ENCODE results near the gene GCN1. TPM values are rescaled to one million over a fixed set of nuclear protein-coding genes. Genes with fewer than 3 reads are reported as not detected.
A peak's percentile ranks its signal among the peaks of the same experiment; 100 is the strongest.

Gene GCN1
- total and polyA plus RNA-seq, 2 donors from 2014 or later: 12.2 to 77.6 TPM

DNA sequence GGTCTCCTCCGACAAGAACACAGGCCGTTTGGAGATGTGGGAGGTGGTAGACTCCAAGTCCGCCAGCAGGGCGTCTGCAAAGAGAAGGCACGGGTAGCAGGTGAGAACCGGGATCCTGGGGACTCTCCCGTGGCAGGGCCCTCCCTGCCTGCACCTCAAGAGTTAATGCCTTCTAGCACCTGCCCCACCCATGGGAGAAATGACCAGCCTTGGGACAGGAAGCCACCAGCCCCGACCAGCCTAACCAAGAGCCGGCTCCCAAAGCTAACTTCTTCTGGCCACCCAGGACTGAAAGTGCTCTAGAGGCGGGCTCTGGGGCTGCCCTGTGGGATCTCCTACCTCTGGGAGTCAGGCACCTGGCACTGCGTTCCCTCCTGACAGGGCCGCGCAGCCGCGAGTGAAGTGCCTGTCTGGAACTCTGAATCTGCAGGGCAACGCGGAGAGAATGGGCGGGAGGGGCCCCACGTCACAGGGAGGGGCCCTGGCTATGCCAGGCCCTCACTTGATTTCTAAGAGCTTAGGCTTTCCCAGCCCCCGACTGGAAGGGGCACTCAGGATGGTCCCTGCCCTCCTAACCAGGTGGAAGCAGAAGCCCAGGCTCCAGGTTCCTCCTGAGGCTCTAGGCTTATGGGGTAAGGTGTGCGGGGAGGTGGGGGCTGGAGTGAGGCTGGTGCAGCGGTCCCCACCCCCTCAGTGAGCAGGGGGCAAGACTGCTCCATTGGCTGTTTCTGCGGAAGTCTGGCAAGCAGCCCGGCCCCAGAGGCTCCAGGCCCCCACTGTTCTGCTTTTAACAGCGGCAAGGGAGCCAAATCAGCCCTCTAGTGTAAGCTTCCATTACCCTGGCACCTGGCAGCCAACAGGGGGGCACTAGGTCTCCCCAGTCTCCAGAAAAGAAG, 30.0 kb upstream of the GCN1 start:
- H3K27ac ChIP-seq (ENCODE audit: low read depth in 2 of 2, low read length in 2 of 2): peak overlapping the region; percentile 68 to 72
- H3K4me1 ChIP-seq (ENCODE audit: control insufficient read depth in 2 of 3, insufficient read depth in 2 of 3, low read depth in 1 of 3, low read length in 3 of 3): peaks cover 2 to 45% (median 43%) of the 10 kb centered on the region in 3 donors
- peak overlapping the region in 1 of 3 donors; percentile 0 for H3K4me3 ChIP-seq (ENCODE audit: low read length in 3 of 3)
- FAIRE-seq (no peak), DNase-seq (peak in 1 of 5 donors; percentile 90)
- intact Hi-C loops (cut with DNase I): loop anchor here (5.0 kb wide), 1 partner anchor 38 kb away; no protein-coding TSS in a partner anchor
- H3K36me3 ChIP-seq (ENCODE audit: control insufficient read depth in 2 of 3, insufficient read depth in 3 of 3, low read length in 3 of 3): peaks cover 0 to 51% (median 32%) of the 10 kb centered on the region in 3 donors
- no peaks in the 10 kb centered on the region for H3K9me3 ChIP-seq (ENCODE audit: control insufficient read depth in 2 of 3, insufficient read depth in 1 of 3, low read length in 3 of 3)
- no peaks in the 10 kb centered on the region for H3K27me3 ChIP-seq (ENCODE audit: control insufficient read depth, insufficient read depth, low read length)
- TF ChIP-seq, protein P1, sequence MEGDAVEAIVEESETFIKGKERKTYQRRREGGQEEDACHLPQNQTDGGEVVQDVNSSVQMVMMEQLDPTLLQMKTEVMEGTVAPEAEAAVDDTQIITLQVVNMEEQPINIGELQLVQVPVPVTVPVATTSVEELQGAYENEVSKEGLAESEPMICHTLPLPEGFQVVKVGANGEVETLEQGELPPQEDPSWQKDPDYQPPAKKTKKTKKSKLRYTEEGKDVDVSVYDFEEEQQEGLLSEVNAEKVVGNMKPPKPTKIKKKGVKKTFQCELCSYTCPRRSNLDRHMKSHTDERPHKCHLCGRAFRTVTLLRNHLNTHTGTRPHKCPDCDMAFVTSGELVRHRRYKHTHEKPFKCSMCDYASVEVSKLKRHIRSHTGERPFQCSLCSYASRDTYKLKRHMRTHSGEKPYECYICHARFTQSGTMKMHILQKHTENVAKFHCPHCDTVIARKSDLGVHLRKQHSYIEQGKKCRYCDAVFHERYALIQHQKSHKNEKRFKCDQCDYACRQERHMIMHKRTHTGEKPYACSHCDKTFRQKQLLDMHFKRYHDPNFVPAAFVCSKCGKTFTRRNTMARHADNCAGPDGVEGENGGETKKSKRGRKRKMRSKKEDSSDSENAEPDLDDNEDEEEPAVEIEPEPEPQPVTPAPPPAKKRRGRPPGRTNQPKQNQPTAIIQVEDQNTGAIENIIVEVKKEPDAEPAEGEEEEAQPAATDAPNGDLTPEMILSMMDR (IDR thresholded peaks at IDR 0.05; ENCODE audit: borderline replicate concordance, extremely low read depth, insufficient read depth): no peak
- H3K9ac ChIP-seq (ENCODE audit: low read length in 3 of 3): no peak overlapping the region

DNA sequence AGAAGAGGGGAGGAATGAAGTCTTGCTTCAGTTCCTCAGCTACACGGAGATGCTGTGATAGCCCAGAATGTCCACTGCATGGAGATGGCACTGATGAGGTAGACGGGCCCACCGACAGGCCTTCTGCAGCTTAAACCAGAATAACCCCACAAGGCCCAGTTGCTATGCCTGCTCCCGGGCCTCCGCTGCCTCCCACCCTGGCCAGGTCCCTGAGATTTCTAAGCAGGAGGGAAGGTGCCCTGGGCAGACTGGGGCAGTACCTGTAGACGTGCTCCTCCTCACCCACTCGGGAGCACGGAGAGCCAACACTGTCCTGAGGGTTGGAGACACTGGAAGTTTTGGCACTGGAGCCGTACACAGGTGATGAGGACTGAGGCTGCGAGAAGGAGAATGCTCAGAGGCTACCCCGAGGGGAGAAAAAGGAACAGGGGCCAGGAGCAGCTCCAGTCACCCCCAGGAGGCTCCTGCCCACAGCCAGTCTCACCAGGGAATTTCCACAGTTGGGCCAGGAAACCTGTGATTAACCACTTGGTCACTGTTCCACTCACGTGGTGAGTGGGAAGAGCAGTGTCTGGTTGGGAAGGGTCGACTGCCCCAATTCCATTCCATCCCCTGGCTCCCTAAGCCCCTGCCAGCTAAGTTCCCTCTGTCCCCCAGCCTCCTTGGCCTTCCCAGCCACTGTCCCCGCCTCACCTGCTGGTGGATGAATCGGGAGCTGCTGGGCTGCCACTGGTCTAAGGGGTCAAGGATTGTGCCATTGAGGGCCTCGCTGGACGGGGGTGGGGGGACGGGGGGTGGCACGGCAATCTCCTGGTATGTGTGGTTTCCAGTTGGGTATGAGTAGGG, 29.2 kb upstream of the GCN1 start:
- Histone ChIP-seq H3K36me3 (ENCODE audit: control insufficient read depth in 2 of 3, insufficient read depth in 3 of 3, low read length in 3 of 3) (peaks cover 3 to 57% (median 37%) of the 10 kb centered on the region in 3 donors), H3K4me3 (ENCODE audit: low read length in 3 of 3) (no peak overlapping the region), H3K9ac (ENCODE audit: low read length in 3 of 3) (no peak overlapping the region)

DNA sequence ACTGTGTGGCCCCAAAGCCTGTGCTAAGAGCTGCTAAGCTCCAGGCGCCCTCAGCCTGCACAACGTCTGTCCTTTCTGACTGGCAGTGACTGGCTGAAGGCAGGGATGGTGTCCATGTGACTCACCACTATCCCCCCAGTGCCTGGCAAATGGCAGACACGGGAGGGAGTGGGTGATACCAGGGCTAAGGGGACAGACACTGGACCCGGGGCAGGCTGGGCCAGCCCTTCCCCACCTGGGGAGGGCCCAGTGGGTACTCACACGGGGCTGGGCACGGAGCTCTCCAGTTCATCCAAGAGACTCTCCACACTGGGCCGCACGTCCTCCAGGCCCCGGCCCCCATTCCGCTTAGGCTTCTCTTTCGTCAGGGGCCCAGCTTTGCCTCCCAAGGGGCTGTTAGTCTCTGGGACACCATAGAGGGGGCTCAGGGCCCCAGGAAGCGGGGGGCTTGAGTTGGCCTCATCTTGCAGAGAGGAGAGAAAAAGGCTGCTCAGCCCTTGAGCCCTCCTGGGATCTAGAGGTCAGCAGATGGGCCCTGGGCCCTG, 27.8 kb upstream of the GCN1 start:
- intact Hi-C loops (cut with DNase I): no loop called here
- H3K9me3 ChIP-seq (ENCODE audit: control insufficient read depth in 2 of 3, insufficient read depth in 1 of 3, low read length in 3 of 3): no peaks in the 10 kb centered on the region
- H3K27me3 ChIP-seq (ENCODE audit: control insufficient read depth, insufficient read depth, low read length): no peaks in the 10 kb centered on the region
- DNase-seq (peak in 1 of 5 donors; percentile 39), FAIRE-seq (no peak)
- no peak overlapping the region for H3K4me3 ChIP-seq (ENCODE audit: low read length in 3 of 3)
- peaks cover 0 to 24% (median 23%) of the 10 kb centered on the region in 3 donors for H3K4me1 ChIP-seq (ENCODE audit: control insufficient read depth in 2 of 3, insufficient read depth in 2 of 3, low read depth in 1 of 3, low read length in 3 of 3)
- TF ChIP-seq, protein P1 (IDR thresholded peaks at IDR 0.05; ENCODE audit: borderline replicate concordance, extremely low read depth, insufficient read depth): no peak
- no peak overlapping the region for H3K9ac ChIP-seq (ENCODE audit: low read length in 3 of 3)
- no peak overlapping the region for H3K27ac ChIP-seq (ENCODE audit: low read depth in 2 of 2, low read length in 2 of 2)
- H3K36me3 ChIP-seq (ENCODE audit: control insufficient read depth in 2 of 3, insufficient read depth in 3 of 3, low read length in 3 of 3): peaks cover 3 to 55% (median 41%) of the 10 kb centered on the region in 3 donors

More for the DNA sequence above, 29.2 kb upstream of the GCN1 start:
- DNase-seq (peak in 1 of 5 donors; percentile 58), FAIRE-seq (no peak)
- TF ChIP-seq, protein P1 (IDR thresholded peaks at IDR 0.05; ENCODE audit: borderline replicate concordance, extremely low read depth, insufficient read depth): no peak
- Histone ChIP-seq H3K9me3 (ENCODE audit: control insufficient read depth in 2 of 3, insufficient read depth in 1 of 3, low read length in 3 of 3) (no peaks in the 10 kb centered on the region), H3K27me3 (ENCODE audit: control insufficient read depth, insufficient read depth, low read length) (no peaks in the 10 kb centered on the region), H3K4me1 (ENCODE audit: control insufficient read depth in 2 of 3, insufficient read depth in 2 of 3, low read depth in 1 of 3, low read length in 3 of 3) (peaks cover 0 to 36% (median 34%) of the 10 kb centered on the region in 3 donors), H3K27ac (ENCODE audit: low read depth in 2 of 2, low read length in 2 of 2) (no peak overlapping the region)
- intact Hi-C loops (cut with DNase I): no loop called here
